ENCODE measurements around the gene REST. TPM values are rescaled to one million over a fixed set of nuclear protein-coding genes. Genes with fewer than 3 reads are reported as not detected.

The REST gene
- total and polyA plus RNA-seq, 2 of the 8 experiments (the other 6 are each of a cell fraction or from before 2014, with no cell fraction given), result 10.2 to 66.3 TPM

DNA sequence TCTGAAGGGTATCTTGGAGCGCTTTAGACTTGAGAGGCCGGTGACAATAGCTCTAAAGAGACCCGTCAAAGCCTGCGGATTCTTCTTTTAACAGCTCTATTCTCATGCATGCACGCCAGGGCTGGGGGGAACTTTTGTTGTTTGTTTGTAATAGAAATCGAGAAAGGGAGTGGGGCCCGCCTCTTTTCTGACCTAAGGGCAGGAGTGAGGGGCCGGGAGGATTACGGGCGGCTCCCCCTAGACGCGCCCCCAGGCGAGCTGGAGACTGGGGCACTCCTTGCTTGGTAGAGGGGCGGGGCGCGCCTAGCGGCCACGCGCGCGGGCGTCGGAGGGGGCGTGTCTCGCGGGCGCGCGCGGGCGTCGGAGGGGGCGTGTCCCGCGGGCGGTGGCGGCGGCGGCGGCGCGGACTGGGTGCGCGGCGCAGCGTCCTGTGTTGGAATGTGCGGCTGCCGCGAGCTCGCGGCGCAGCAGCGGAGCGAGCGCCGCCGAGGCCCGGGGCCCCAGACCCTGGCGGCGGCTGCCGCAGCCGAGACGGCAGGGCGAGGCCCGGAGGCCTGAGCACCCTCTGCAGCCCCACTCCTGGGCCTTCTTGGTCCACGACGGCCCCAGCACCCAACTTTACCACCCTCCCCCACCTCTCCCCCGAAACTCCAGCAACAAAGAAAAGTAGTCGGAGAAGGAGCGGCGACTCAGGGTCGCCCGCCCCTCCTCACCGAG lies at the start of gene REST (continued):
- TF ChIP-seq, protein P1, sequence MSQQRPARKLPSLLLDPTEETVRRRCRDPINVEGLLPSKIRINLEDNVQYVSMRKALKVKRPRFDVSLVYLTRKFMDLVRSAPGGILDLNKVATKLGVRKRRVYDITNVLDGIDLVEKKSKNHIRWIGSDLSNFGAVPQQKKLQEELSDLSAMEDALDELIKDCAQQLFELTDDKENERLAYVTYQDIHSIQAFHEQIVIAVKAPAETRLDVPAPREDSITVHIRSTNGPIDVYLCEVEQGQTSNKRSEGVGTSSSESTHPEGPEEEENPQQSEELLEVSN (IDR thresholded peaks at IDR 0.05), result no peak
- TF ChIP-seq KDM4A (IDR thresholded peaks at IDR 0.05; ENCODE audit: low read depth, low read length, severe bottlenecking), result no peak
- TF ChIP-seq, protein P2, sequence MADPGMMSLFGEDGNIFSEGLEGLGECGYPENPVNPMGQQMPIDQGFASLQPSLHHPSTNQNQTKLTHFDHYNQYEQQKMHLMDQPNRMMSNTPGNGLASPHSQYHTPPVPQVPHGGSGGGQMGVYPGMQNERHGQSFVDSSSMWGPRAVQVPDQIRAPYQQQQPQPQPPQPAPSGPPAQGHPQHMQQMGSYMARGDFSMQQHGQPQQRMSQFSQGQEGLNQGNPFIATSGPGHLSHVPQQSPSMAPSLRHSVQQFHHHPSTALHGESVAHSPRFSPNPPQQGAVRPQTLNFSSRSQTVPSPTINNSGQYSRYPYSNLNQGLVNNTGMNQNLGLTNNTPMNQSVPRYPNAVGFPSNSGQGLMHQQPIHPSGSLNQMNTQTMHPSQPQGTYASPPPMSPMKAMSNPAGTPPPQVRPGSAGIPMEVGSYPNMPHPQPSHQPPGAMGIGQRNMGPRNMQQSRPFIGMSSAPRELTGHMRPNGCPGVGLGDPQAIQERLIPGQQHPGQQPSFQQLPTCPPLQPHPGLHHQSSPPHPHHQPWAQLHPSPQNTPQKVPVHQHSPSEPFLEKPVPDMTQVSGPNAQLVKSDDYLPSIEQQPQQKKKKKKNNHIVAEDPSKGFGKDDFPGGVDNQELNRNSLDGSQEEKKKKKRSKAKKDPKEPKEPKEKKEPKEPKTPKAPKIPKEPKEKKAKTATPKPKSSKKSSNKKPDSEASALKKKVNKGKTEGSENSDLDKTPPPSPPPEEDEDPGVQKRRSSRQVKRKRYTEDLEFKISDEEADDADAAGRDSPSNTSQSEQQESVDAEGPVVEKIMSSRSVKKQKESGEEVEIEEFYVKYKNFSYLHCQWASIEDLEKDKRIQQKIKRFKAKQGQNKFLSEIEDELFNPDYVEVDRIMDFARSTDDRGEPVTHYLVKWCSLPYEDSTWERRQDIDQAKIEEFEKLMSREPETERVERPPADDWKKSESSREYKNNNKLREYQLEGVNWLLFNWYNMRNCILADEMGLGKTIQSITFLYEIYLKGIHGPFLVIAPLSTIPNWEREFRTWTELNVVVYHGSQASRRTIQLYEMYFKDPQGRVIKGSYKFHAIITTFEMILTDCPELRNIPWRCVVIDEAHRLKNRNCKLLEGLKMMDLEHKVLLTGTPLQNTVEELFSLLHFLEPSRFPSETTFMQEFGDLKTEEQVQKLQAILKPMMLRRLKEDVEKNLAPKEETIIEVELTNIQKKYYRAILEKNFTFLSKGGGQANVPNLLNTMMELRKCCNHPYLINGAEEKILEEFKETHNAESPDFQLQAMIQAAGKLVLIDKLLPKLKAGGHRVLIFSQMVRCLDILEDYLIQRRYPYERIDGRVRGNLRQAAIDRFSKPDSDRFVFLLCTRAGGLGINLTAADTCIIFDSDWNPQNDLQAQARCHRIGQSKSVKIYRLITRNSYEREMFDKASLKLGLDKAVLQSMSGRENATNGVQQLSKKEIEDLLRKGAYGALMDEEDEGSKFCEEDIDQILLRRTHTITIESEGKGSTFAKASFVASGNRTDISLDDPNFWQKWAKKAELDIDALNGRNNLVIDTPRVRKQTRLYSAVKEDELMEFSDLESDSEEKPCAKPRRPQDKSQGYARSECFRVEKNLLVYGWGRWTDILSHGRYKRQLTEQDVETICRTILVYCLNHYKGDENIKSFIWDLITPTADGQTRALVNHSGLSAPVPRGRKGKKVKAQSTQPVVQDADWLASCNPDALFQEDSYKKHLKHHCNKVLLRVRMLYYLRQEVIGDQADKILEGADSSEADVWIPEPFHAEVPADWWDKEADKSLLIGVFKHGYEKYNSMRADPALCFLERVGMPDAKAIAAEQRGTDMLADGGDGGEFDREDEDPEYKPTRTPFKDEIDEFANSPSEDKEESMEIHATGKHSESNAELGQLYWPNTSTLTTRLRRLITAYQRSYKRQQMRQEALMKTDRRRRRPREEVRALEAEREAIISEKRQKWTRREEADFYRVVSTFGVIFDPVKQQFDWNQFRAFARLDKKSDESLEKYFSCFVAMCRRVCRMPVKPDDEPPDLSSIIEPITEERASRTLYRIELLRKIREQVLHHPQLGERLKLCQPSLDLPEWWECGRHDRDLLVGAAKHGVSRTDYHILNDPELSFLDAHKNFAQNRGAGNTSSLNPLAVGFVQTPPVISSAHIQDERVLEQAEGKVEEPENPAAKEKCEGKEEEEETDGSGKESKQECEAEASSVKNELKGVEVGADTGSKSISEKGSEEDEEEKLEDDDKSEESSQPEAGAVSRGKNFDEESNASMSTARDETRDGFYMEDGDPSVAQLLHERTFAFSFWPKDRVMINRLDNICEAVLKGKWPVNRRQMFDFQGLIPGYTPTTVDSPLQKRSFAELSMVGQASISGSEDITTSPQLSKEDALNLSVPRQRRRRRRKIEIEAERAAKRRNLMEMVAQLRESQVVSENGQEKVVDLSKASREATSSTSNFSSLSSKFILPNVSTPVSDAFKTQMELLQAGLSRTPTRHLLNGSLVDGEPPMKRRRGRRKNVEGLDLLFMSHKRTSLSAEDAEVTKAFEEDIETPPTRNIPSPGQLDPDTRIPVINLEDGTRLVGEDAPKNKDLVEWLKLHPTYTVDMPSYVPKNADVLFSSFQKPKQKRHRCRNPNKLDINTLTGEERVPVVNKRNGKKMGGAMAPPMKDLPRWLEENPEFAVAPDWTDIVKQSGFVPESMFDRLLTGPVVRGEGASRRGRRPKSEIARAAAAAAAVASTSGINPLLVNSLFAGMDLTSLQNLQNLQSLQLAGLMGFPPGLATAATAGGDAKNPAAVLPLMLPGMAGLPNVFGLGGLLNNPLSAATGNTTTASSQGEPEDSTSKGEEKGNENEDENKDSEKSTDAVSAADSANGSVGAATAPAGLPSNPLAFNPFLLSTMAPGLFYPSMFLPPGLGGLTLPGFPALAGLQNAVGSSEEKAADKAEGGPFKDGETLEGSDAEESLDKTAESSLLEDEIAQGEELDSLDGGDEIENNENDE (IDR thresholded peaks at IDR 0.05; ENCODE audit: insufficient replicate concordance, low read length), result peak; percentile 75
- no peak for TF ChIP-seq KDM1A (IDR thresholded peaks at IDR 0.05; ENCODE audit: borderline replicate concordance, low read length)
- TF ChIP-seq RXRA (IDR thresholded peaks at IDR 0.05; ENCODE audit: insufficient read depth, low read depth, low read length), result no peak
- TF ChIP-seq RFX5 (IDR thresholded peaks at IDR 0.05; ENCODE audit: borderline replicate concordance, low read depth, low read length), result no peak
- peak; percentile 99 for TF ChIP-seq POU5F1 (IDR thresholded peaks at IDR 0.05; ENCODE audit: low read depth, low read length)
- TF ChIP-seq, protein P3, sequence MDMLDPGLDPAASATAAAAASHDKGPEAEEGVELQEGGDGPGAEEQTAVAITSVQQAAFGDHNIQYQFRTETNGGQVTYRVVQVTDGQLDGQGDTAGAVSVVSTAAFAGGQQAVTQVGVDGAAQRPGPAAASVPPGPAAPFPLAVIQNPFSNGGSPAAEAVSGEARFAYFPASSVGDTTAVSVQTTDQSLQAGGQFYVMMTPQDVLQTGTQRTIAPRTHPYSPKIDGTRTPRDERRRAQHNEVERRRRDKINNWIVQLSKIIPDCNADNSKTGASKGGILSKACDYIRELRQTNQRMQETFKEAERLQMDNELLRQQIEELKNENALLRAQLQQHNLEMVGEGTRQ (IDR thresholded peaks at IDR 0.05; ENCODE audit: low read length), result no peak

Measured in H1 (cell line).